ENCODE measurements around the gene GUCA1A.

GUCA1A gene

DNA sequence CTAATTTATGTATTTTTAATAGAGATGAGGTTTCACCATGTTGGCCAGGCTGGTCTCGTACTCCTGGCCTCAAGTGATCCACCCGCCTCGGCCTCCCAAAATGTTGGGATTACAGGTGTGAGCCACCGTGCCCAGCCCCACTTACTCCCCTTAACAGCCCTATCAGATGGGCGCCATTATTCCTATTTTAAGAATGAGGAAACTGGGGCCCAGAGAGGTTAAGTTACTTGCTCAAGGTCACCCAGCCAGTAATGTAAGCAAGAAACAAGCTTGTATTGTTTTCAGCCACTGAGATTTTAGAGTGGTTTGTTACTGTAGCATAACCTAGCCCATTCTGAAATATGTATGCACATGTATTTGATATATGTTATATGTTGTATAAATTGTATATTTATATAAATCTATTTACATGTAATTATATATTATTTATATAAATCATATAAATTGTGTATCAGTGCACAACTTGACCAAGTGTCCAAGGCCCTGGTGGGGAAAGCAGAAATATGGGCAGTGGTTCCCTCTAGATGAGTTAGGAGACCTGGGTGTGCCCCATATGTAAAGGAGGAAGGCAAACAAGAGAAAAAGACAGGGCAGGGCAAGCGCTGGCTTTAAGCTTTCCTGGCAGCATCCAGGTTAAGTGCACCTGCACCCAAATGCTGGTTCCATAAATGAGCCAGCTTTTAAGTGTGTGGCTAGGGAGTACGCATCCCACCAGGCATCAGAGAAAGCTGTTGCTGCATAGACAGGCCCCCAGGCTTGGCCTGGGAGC is 1.2 kb upstream of the GUCA1A start:
- in situ Hi-C loops (cut with MboI; ENCODE audit: low pct_unique_long_range_greater_than_20kb, low sequenced_read_pairs, unreplicated experiment), result no loop called here
- TF ChIP-seq, protein P1, sequence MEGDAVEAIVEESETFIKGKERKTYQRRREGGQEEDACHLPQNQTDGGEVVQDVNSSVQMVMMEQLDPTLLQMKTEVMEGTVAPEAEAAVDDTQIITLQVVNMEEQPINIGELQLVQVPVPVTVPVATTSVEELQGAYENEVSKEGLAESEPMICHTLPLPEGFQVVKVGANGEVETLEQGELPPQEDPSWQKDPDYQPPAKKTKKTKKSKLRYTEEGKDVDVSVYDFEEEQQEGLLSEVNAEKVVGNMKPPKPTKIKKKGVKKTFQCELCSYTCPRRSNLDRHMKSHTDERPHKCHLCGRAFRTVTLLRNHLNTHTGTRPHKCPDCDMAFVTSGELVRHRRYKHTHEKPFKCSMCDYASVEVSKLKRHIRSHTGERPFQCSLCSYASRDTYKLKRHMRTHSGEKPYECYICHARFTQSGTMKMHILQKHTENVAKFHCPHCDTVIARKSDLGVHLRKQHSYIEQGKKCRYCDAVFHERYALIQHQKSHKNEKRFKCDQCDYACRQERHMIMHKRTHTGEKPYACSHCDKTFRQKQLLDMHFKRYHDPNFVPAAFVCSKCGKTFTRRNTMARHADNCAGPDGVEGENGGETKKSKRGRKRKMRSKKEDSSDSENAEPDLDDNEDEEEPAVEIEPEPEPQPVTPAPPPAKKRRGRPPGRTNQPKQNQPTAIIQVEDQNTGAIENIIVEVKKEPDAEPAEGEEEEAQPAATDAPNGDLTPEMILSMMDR (IDR thresholded peaks at IDR 0.05; ENCODE audit: extremely low read depth, insufficient read depth, missing control alignments), result no peak
- DNase-seq (ENCODE audit: low spot score), result no peak

DNA sequence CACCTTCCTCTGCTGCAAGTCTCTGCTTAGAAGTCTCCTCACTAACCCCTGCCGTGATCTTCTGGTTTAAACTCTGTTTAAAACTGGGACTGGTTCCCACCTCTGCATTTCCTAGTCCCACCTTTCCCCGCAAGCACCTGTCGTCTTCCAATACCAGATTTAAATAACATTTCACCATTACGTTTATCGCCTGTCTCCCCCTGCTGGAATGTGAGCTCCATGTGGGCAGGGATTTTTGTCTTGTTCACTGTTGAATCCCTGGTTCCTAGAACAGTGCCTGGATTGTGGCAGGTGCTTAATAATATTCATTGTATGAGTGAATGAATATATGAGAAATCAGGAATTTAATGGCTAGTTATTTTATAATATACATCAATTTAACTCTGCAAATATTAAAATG is 2.7 kb downstream of the GUCA1A start:
- TF ChIP-seq, protein P1 (IDR thresholded peaks at IDR 0.05; ENCODE audit: extremely low read depth, insufficient read depth, missing control alignments), result peak; percentile 2
- in situ Hi-C loops (cut with MboI; ENCODE audit: low pct_unique_long_range_greater_than_20kb, low sequenced_read_pairs, unreplicated experiment), result no loop called here
- DNase-seq (ENCODE audit: low spot score), result no peak

DNA sequence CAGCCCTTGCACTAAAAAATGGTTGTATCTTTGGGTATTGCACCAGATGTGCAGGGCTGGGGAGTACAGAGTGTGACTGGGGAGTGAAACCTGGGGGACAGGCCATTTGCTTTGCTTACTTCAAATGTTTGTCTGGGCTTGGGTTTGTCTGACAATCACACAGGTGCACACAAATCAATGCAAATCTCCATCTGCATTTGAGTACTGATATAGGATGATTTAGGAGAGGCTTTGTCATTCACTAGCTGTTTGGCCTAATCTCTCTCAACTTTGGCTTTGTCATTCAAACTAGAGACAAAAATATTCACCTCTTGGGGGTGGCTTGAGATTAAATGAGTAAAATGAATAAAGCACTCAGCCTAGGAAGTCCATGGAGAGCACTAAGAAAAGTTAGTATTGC is 3.8 kb downstream of the GUCA1A start:
- TF ChIP-seq, protein P1 (IDR thresholded peaks at IDR 0.05; ENCODE audit: extremely low read depth, insufficient read depth, missing control alignments), result no peak
- DNase-seq (ENCODE audit: low spot score), result no peak
- in situ Hi-C loops (cut with MboI; ENCODE audit: low pct_unique_long_range_greater_than_20kb, low sequenced_read_pairs, unreplicated experiment), result no loop called here

DNA sequence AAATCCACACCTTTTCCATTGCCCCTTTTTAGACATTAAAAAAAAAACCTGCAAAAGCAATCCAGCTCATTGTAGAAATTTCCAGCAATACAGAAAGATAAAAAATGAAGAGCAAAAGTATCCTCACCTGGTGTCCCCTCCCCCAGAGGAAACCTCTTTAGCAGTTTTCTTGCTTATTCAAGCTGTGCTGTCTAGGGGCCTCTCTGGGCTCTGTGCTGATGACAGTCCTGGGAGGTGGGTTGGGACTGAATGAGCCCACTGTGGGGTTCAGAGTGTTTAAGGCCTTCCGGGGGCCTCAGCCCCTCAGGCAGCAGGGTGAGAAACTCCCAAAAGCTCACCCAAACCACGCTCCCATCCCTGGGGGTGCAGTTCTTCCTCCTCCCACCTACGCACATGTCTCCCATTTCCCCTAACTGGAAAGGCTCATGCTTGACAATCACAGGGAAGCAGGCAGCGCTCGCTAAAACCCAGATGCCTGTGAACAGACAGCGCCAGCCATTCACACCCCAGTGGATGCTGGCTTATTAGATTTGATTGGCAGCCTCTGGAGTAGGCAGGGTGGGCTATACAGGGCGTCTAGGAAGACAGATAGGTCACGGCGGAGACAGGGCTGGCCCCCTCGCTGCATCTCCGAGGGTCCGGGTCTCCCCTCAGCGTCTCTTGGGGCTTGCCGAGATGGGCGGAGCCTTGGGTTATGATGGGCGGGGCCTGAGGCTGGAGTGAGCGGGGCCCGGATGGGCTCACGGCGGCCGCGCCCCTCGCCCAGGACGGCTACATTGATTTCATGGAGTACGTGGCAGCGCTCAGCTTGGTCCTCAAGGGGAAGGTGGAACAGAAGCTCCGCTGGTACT is 4.6 kb downstream of the GUCA1A start:
- in situ Hi-C loops (cut with MboI; ENCODE audit: low pct_unique_long_range_greater_than_20kb, low sequenced_read_pairs, unreplicated experiment), result no loop called here
- no peak for DNase-seq (ENCODE audit: low spot score)
- TF ChIP-seq, protein P1 (IDR thresholded peaks at IDR 0.05; ENCODE audit: extremely low read depth, insufficient read depth, missing control alignments), result no peak

DNA sequence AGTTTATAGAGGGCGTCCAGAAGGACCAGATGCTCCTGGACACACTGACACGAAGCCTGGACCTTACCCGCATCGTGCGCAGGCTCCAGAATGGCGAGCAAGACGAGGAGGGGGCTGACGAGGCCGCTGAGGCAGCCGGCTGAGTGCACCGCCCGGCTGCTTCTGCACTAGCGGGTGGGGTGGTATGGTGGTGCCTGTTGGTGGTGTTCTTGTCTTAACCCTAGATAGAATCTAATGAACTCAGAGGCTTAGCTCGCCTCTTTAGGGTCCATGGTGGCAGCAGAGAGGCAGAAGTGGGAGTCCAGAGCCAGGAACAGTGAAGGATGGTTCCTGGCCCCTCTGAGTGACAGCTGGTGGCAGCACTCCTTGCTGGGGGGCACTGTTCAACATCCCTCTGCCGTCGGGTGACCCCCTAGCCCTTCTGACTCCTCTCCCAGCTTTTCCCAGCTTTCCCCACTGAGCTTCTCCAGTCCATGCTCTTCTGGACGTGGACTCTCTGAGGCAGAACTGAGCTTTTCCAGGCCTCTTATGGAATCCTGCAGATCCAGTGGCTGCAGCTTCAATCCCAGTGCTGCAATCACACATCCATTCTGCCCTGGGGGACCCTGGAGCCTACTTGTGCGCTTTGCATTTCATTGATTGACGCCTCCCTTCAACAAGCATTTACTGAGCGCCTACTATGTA is 6.2 kb downstream of the GUCA1A start:
- in situ Hi-C loops (cut with MboI; ENCODE audit: low pct_unique_long_range_greater_than_20kb, low sequenced_read_pairs, unreplicated experiment), result no loop called here
- TF ChIP-seq, protein P1 (IDR thresholded peaks at IDR 0.05; ENCODE audit: extremely low read depth, insufficient read depth, missing control alignments), result no peak

DNA sequence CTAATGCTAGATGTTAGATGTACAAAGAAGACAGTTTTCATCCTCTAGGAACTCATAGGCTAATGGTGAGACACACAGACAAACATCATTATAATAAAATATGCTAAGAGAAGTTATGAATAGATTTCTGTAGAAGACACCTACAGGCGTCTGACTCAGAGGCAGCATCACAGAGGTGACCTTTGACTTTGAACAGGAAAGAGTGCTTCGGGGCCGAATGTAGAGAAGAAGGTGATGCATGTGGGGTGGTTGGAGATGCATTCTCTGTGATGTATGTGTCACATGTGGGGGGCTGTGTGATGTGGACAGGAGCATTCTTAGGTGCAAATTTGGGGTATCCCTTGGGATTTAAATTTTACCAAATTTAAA is 6.8 kb downstream of the GUCA1A start:
- no peak for DNase-seq (ENCODE audit: low spot score)
- in situ Hi-C loops (cut with MboI; ENCODE audit: low pct_unique_long_range_greater_than_20kb, low sequenced_read_pairs, unreplicated experiment), result no loop called here
- TF ChIP-seq, protein P1 (IDR thresholded peaks at IDR 0.05; ENCODE audit: extremely low read depth, insufficient read depth, missing control alignments), result no peak

More for the DNA sequence above, 6.2 kb downstream of the GUCA1A start:
- no peak for DNase-seq (ENCODE audit: low spot score)

All from GM13977 (cell line).